Measurements from ENCODE around the gene VAT1. TPM values are rescaled to one million over a fixed set of nuclear protein-coding genes. Genes with fewer than 3 reads are reported as not detected.
A peak's percentile ranks its signal among the peaks of the same experiment; 100 is the strongest.

VAT1 gene
- total and polyA plus RNA-seq, 9 of the 15 experiments (the other 6 are each of a cell fraction or from before 2014, with no cell fraction given) = 29.4 to 153 (median 66.7) TPM

DNA sequence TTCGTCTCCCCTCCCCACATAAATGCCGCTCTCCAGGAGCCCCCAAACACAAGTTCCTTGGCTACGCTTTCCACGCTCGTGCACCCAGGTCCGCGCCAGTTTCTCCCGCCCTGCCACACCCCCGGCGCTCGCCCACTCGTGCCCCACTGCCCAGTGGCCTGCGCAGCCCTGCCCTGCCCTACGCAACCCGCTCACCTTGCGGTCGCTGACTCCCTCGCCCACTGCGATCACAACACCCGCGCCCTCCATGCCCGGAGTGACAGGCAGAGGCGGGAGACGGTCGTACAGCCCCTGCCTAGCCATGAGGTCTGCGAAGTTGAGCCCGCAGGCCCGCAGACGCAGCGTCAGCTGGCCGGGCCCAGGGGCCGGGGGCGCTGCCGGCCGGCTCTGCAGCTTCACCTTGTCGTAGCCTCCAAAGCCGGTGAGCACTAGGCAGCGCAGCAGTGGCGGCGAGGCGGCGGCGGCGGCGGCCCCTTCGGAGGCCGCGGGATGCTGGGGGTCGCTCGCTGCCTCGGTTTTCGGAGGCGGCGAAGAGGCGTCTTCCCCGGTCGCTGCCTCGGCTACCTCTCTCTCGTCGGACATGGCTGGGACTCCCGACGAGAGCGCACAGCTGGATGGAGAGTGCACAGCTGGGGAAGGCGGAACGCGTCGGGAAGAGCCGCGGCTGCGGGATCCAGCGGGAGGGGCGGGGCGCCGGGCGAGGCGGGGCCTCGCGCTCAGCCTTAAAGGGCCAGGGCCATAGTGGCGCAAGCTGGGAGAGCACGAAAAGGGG, at the start of gene VAT1 (continued):
- TF ChIP-seq, protein P1, sequence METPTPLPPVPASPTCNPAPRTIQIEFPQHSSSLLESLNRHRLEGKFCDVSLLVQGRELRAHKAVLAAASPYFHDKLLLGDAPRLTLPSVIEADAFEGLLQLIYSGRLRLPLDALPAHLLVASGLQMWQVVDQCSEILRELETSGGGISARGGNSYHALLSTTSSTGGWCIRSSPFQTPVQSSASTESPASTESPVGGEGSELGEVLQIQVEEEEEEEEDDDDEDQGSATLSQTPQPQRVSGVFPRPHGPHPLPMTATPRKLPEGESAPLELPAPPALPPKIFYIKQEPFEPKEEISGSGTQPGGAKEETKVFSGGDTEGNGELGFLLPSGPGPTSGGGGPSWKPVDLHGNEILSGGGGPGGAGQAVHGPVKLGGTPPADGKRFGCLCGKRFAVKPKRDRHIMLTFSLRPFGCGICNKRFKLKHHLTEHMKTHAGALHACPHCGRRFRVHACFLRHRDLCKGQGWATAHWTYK (CRISPR knock-in tag; IDR thresholded peaks at IDR 0.05) = no peak
- TF ChIP-seq PYGO2 (tag; IDR thresholded peaks at IDR 0.05) (no peak), ZNF134 (CRISPR knock-in tag; conservative IDR thresholded peaks at IDR 0.05) (no peak), BHLHE40 (IDR thresholded peaks at IDR 0.05; ENCODE audit: low read length) (peak; percentile 43), NFATC3 (IDR thresholded peaks at IDR 0.05) (no peak), EWSR1 (IDR thresholded peaks at IDR 0.05; ENCODE audit: borderline replicate concordance, low read depth, partially characterized antibody) (no peak), NFYB (IDR thresholded peaks at IDR 0.05; ENCODE audit: extremely low read depth, insufficient read length) (no peak), NR2C1 (IDR thresholded peaks at IDR 0.05) (no peak), NR2C1 (tag; IDR thresholded peaks at IDR 0.05) (no peak), ZNF121 (CRISPR knock-in tag; conservative IDR thresholded peaks at IDR 0.05) (no peak), FOXK2 (conservative IDR thresholded peaks at IDR 0.05 in 1 of 2, IDR thresholded peaks at IDR 0.05 in 1 of 2; ENCODE audit: low read depth in 2 of 2) (no peak)
- TF ChIP-seq, protein P2, sequence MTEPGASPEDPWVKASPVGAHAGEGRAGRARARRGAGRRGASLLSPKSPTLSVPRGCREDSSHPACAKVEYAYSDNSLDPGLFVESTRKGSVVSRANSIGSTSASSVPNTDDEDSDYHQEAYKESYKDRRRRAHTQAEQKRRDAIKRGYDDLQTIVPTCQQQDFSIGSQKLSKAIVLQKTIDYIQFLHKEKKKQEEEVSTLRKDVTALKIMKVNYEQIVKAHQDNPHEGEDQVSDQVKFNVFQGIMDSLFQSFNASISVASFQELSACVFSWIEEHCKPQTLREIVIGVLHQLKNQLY (CRISPR knock-in tag; conservative IDR thresholded peaks at IDR 0.05) = no peak
- TF ChIP-seq, protein P3, sequence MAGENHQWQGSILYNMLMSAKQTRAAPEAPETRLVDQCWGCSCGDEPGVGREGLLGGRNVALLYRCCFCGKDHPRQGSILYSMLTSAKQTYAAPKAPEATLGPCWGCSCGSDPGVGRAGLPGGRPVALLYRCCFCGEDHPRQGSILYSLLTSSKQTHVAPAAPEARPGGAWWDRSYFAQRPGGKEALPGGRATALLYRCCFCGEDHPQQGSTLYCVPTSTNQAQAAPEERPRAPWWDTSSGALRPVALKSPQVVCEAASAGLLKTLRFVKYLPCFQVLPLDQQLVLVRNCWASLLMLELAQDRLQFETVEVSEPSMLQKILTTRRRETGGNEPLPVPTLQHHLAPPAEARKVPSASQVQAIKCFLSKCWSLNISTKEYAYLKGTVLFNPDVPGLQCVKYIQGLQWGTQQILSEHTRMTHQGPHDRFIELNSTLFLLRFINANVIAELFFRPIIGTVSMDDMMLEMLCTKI (IDR thresholded peaks at IDR 0.05; ENCODE audit: partially characterized antibody) = no peak
- TF ChIP-seq, protein P4, sequence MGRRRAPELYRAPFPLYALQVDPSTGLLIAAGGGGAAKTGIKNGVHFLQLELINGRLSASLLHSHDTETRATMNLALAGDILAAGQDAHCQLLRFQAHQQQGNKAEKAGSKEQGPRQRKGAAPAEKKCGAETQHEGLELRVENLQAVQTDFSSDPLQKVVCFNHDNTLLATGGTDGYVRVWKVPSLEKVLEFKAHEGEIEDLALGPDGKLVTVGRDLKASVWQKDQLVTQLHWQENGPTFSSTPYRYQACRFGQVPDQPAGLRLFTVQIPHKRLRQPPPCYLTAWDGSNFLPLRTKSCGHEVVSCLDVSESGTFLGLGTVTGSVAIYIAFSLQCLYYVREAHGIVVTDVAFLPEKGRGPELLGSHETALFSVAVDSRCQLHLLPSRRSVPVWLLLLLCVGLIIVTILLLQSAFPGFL (CRISPR knock-in tag; IDR thresholded peaks at IDR 0.05) = no peak
- TF ChIP-seq, protein P5, sequence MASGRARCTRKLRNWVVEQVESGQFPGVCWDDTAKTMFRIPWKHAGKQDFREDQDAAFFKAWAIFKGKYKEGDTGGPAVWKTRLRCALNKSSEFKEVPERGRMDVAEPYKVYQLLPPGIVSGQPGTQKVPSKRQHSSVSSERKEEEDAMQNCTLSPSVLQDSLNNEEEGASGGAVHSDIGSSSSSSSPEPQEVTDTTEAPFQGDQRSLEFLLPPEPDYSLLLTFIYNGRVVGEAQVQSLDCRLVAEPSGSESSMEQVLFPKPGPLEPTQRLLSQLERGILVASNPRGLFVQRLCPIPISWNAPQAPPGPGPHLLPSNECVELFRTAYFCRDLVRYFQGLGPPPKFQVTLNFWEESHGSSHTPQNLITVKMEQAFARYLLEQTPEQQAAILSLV (tag; IDR thresholded peaks at IDR 0.05) = no peak
- TF ChIP-seq, protein P6, sequence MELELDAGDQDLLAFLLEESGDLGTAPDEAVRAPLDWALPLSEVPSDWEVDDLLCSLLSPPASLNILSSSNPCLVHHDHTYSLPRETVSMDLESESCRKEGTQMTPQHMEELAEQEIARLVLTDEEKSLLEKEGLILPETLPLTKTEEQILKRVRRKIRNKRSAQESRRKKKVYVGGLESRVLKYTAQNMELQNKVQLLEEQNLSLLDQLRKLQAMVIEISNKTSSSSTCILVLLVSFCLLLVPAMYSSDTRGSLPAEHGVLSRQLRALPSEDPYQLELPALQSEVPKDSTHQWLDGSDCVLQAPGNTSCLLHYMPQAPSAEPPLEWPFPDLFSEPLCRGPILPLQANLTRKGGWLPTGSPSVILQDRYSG (tag; conservative IDR thresholded peaks at IDR 0.05; ENCODE audit: low read depth) = no peak
- TF ChIP-seq, protein P7, sequence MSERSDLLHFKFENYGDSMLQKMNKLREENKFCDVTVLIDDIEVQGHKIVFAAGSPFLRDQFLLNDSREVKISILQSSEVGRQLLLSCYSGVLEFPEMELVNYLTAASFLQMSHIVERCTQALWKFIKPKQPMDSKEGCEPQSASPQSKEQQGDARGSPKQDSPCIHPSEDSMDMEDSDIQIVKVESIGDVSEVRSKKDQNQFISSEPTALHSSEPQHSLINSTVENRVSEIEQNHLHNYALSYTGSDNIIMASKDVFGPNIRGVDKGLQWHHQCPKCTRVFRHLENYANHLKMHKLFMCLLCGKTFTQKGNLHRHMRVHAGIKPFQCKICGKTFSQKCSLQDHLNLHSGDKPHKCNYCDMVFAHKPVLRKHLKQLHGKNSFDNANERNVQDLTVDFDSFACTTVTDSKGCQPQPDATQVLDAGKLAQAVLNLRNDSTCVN (CRISPR knock-in tag; IDR thresholded peaks at IDR 0.05) = no peak
- TF ChIP-seq, protein P8, sequence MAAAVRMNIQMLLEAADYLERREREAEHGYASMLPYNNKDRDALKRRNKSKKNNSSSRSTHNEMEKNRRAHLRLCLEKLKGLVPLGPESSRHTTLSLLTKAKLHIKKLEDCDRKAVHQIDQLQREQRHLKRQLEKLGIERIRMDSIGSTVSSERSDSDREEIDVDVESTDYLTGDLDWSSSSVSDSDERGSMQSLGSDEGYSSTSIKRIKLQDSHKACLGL (CRISPR knock-in tag; IDR thresholded peaks at IDR 0.05; ENCODE audit: borderline replicate concordance, poor library complexity, severe bottlenecking) = no peak

All from K562 (cell line).